PC-3 (cell line): Measurements from ENCODE around the gene LFNG. TPM values are rescaled to one million over a fixed set of nuclear protein-coding genes. Genes with fewer than 3 reads are reported as not detected.
"Not testable (repeated sequence)": the region's sequence is repeated elsewhere in the genome, so short reads cannot be mapped to it uniquely, and the experiment has no call there.

Experiments used
- ATAC-seq: fragments of 200-7000 bp; cut with Tn5 transposase; 2 replicates; pipeline ENCODE4 v1.9.1; 2020; ENCODE audit warnings: mild to moderate bottlenecking, moderate library complexity
- BruUV-seq: library from RNA; stranded (reverse); fragments of 400-500 nt; replicated peaks from 2 replicates; lab custom pipeline; 2021; lab: Mats Ljungman, UMichigan
- CTCF ChIA-PET: fragments of 300-600 bp; sonication (Branson Sonifier 250); formaldehyde crosslinking; loops from one replicate; lab custom pipeline; 2022; ENCODE audit warnings: antibody characterized with exemption; lab: Charles Lee
- POLR2A ChIA-PET: fragments of 300-600 bp; sonication (Branson Sonifier 250); formaldehyde crosslinking; loops from one replicate; lab custom pipeline; 2022; ENCODE audit warnings: antibody characterized with exemption; ENCODE audit not compliant: unreplicated experiment; lab: Charles Lee
- DNase-seq: peaks from one replicate; pipeline ENCODE4 v3.0.0-alpha.2; 2015
- H2AFZ ChIP-seq: fragments of 300-600 bp; sonication (generic); 2 replicates; pipeline ENCODE4 v1.6.0; 2016; ENCODE audit warnings: antibody characterized with exemption, low read length
- H3F3A ChIP-seq: fragments of 300-600 bp; sonication (generic); one replicate; pipeline ENCODE4 v1.6.0; 2017; ENCODE audit warnings: antibody characterized with exemption, low read length, control low read depth, mild to moderate bottlenecking; ENCODE audit not compliant: unreplicated experiment
- H3K27ac ChIP-seq: fragments of 300-600 bp; sonication (generic); 2 replicates; pipeline ENCODE4 v1.5.1; 2016; ENCODE audit warnings: mild to moderate bottlenecking, low read length
- H3K27me3 ChIP-seq: fragments of 300-600 bp; sonication (generic); 2 replicates; pipeline ENCODE4 v1.6.1; 2016; ENCODE audit warnings: low read length, mixed read lengths
- H3K36me3 ChIP-seq: fragments of 300-600 bp; sonication (generic); 2 replicates; pipeline ENCODE4 v1.6.1; 2016; ENCODE audit warnings: low read depth, mixed run types, low read length, mixed read lengths
- H3K4me1 ChIP-seq: fragments of 300-600 bp; sonication (generic); 2 replicates; pipeline ENCODE4 v1.5.1; 2016; ENCODE audit warnings: low read length; ENCODE audit not compliant: insufficient read depth
- H3K4me2 ChIP-seq: fragments of 300-600 bp; sonication (generic); 2 replicates; pipeline ENCODE4 v1.6.0; 2016; ENCODE audit warnings: low read length
- H3K4me3 ChIP-seq: fragments of 300-600 bp; sonication (generic); 2 replicates; pipeline ENCODE4 v1.5.1; 2016; ENCODE audit warnings: mild to moderate bottlenecking, low read length, mixed read lengths
- H3K79me2 ChIP-seq: fragments of 300-600 bp; sonication (generic); 2 replicates; pipeline ENCODE4 v1.6.1; 2017; ENCODE audit warnings: low read length, mixed read lengths
- H3K9ac ChIP-seq: fragments of 300-600 bp; sonication (generic); 2 replicates; pipeline ENCODE4 v1.6.0; 2016; ENCODE audit warnings: mild to moderate bottlenecking, low read length
- H3K9me2 ChIP-seq: fragments of 300-600 bp; sonication (generic); replicated peaks from 2 replicates; pipeline ENCODE4 v1.6.1; 2016; ENCODE audit warnings: mixed run types, low read length, mixed read lengths
- H3K9me3 ChIP-seq: fragments of 300-600 bp; sonication (generic); 2 replicates; pipeline ENCODE4 v1.6.1; 2016; ENCODE audit warnings: low read length, mixed read lengths
- H4K20me1 ChIP-seq: fragments of 300-600 bp; sonication (generic); 2 replicates; pipeline ENCODE4 v1.6.1; 2016; ENCODE audit warnings: low read length, mixed read lengths
- CTCF ChIP-seq: fragments of 300-600 bp; sonication (generic); conservative IDR thresholded peaks from 2 replicates; pipeline ENCODE4 v1.5.1; 2017; ENCODE audit warnings: antibody characterized with exemption, low read depth, mild to moderate bottlenecking, low read length
- EZH2 ChIP-seq: fragments of 300-600 bp; sonication (generic); IDR thresholded peaks from one replicate; pipeline ENCODE4 v1.6.1; 2017; ENCODE audit warnings: antibody characterized with exemption, mild to moderate bottlenecking, low read length; ENCODE audit not compliant: unreplicated experiment
- EZH2phosphoT487 ChIP-seq: fragments of 300-600 bp; sonication (generic); IDR thresholded peaks from 2 replicates; pipeline ENCODE4 v1.6.1; 2018; ENCODE audit warnings: mild to moderate bottlenecking, antibody characterized with exemption, low read length, borderline replicate concordance
- intact Hi-C: fragments of 100-400 bp; cut with micrococcal nuclease; formaldehyde crosslinking; loops from 2 replicates; pipeline ENCODE4 v1.9.0; 2023
- total RNA-seq: library from RNA; depleted of rRNA; stranded (reverse); fragments of >200 nt; gene quantifications from 2 replicates; pipeline ENCODE4 v1.2.3, GENCODE V29; 2014

Gene LFNG
- total RNA-seq, 1 experiment from 2014 or later = 7.7 TPM

GRCh38 chr7:2529161-2530070 lies 9.8 kb downstream of the LFNG start:
- H3K27me3 ChIP-seq = no peaks in the 10 kb centered on the region
- peak overlapping the region; percentile 54 for H3K9ac ChIP-seq
- intact Hi-C loops = no loop called here
- H3K9me3 ChIP-seq = no peaks in the 10 kb centered on the region
- BruUV-seq = no TSS peak
- CTCF ChIA-PET = no interaction called here
- TF ChIP-seq EZH2phosphoT487 = no peak
- H3K36me3 ChIP-seq = no peaks in the 10 kb centered on the region
- peak; percentile 73 for ATAC-seq
- peak overlapping the region; percentile 25; the same call in 1 of the 2 replicates for H3K4me3 ChIP-seq
- peak overlapping the region; percentile 58 for H3K27ac ChIP-seq
- DNase-seq = peak; percentile 65
- no peaks in the 10 kb centered on the region for H4K20me1 ChIP-seq
- no peak overlapping the region for H2AFZ ChIP-seq
- H3K79me2 ChIP-seq = no peaks in the 10 kb centered on the region
- POLR2A ChIA-PET = no interaction called here
- peaks cover 45% of the 10 kb centered on the region for H3K4me1 ChIP-seq
- no peaks in the 10 kb centered on the region for H3K9me2 ChIP-seq
- peak overlapping the region; percentile 74 for H3K4me2 ChIP-seq
- H3F3A ChIP-seq = peaks cover 8% of the 10 kb centered on the region

- H3K9ac ChIP-seq = peak overlapping the region; percentile 54
- intact Hi-C loops = no loop called here
- H3K9me2 ChIP-seq = no peaks in the 10 kb centered on the region
- ATAC-seq (peak; percentile 3; the same call in 1 of the 2 replicates), DNase-seq (peak; percentile 33)
- peak overlapping the region; percentile 58 for H3K27ac ChIP-seq
- H4K20me1 ChIP-seq = no peaks in the 10 kb centered on the region
- H3K36me3 ChIP-seq = no peaks in the 10 kb centered on the region
- ChIA-PET CTCF (no interaction called here), POLR2A (no interaction called here)
- peak overlapping the region; percentile 74 for H3K4me2 ChIP-seq
- no TSS peak for BruUV-seq
- no peaks in the 10 kb centered on the region for H3K27me3 ChIP-seq
- TF ChIP-seq EZH2 = no peak
- TF ChIP-seq EZH2phosphoT487 = no peak
- no peak for TF ChIP-seq CTCF
- peaks cover 8% of the 10 kb centered on the region for H3F3A ChIP-seq
- H2AFZ ChIP-seq = no peak overlapping the region
- no peaks in the 10 kb centered on the region for H3K79me2 ChIP-seq
- peak overlapping the region; percentile 25; the same call in 1 of the 2 replicates for H3K4me3 ChIP-seq
- peaks cover 40% of the 10 kb centered on the region for H3K4me1 ChIP-seq
- no peaks in the 10 kb centered on the region for H3K9me3 ChIP-seq
Observed at GRCh38 chr7:2530071-2530987, 10.8 kb downstream of the LFNG start.

- H3K27me3 ChIP-seq, H4K20me1 ChIP-seq, H3K9me3 ChIP-seq, H3K9ac ChIP-seq, ATAC-seq, H2AFZ ChIP-seq, H3K79me2 ChIP-seq, BruUV-seq, H3K4me3 ChIP-seq, H3K27ac ChIP-seq, H3K36me3 ChIP-seq, H3K4me2 ChIP-seq, DNase-seq, CTCF ChIA-PET, intact Hi-C loops, POLR2A ChIA-PET, H3K9me2 ChIP-seq, H3F3A ChIP-seq: not testable (repeated sequence)
- H3K4me1 ChIP-seq = peaks cover 40% of the 10 kb centered on the region
Observed at GRCh38 chr7:2530994-2531795, 11.6 kb downstream of the LFNG start.

GRCh38 chr7:2531796-2532110 lies 12.2 kb downstream of the LFNG start:
- H3K9me3 ChIP-seq, H3K36me3 ChIP-seq, BruUV-seq, H2AFZ ChIP-seq, H3K9ac ChIP-seq, ATAC-seq, DNase-seq, CTCF ChIA-PET, H3K79me2 ChIP-seq, H3K4me2 ChIP-seq, H3K27ac ChIP-seq, H3K27me3 ChIP-seq, H3K4me3 ChIP-seq, H3F3A ChIP-seq, H4K20me1 ChIP-seq, H3K9me2 ChIP-seq, intact Hi-C loops, POLR2A ChIA-PET: not testable (repeated sequence)
- peaks cover 40% of the 10 kb centered on the region for H3K4me1 ChIP-seq
